ENCODE data around the gene NTF3.

DNA sequence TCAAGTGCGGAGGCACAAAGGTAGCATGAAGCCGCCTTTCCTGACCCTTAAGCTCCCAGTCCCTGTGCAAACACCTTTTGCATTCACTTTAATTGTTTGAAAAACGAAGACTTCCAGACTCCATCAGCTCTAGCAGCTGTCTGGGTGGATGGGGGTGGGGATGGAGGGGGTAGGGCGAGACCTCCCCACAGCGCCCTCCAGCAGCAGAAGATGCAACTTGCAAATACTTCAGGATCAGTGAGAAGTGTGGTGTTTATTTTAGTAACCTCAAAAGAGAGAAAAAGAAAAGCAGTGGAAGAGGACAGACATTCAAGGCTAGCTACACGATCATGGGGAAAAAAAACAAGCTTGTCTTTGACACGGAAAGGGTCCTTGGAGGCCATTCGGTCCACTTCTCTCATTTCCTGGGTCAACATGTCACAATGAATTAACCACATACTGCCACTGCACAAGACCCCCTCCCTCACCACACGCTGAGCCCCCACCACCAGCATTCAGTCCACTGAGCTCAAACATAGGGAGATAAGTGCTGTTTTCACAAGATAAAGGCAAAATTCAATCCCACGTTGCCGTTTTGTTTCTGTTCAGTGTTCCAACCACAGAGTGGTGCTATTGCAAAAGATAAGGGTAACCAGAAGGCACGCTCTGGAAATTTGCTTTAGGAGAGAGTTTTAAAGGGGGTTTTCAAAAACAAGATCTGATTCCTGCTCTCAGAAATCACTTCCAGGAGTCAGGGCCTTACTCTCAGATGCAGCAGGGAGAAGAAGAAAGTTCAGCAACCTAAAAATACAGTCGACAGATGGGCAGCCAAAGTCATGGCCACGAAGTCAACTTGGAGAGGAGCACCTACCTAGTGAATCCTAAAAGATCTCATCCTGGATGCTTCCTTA lies 3.3 kb upstream of the NTF3 start:
- TF ChIP-seq, protein P1, sequence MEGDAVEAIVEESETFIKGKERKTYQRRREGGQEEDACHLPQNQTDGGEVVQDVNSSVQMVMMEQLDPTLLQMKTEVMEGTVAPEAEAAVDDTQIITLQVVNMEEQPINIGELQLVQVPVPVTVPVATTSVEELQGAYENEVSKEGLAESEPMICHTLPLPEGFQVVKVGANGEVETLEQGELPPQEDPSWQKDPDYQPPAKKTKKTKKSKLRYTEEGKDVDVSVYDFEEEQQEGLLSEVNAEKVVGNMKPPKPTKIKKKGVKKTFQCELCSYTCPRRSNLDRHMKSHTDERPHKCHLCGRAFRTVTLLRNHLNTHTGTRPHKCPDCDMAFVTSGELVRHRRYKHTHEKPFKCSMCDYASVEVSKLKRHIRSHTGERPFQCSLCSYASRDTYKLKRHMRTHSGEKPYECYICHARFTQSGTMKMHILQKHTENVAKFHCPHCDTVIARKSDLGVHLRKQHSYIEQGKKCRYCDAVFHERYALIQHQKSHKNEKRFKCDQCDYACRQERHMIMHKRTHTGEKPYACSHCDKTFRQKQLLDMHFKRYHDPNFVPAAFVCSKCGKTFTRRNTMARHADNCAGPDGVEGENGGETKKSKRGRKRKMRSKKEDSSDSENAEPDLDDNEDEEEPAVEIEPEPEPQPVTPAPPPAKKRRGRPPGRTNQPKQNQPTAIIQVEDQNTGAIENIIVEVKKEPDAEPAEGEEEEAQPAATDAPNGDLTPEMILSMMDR (conservative IDR thresholded peaks at IDR 0.05; ENCODE audit: low read length) = peak; percentile 60
- TF ChIP-seq EZH2phosphoT487 (IDR thresholded peaks at IDR 0.05; ENCODE audit: borderline replicate concordance) = no peak

Measured in Loucy (cell line).